PC-3 (cell line): ENCODE measurements around the gene NKAIN2.

ENCODE experiments used
- CTCF ChIP-seq: fragments of 300-600 bp; sonication (generic); conservative IDR thresholded peaks from 2 replicates; pipeline ENCODE4 v1.5.1; 2017; ENCODE audit warnings: antibody characterized with exemption, low read depth, mild to moderate bottlenecking, low read length
- EZH2 ChIP-seq: fragments of 300-600 bp; sonication (generic); IDR thresholded peaks from one replicate; pipeline ENCODE4 v1.6.1; 2017; ENCODE audit warnings: antibody characterized with exemption, mild to moderate bottlenecking, low read length; ENCODE audit not compliant: unreplicated experiment

- no peak for TF ChIP-seq EZH2
- TF ChIP-seq CTCF = no peak
Measured at GRCh38 chr6:124053315-124053714, 249.7 kb downstream of the NKAIN2 start.
